Testis (tissue), 2 donors: ENCODE results near the gene CHD8.

Source experiments
- CTCF ChIP-seq, 3 experiments: fragments of 450-650 bp in 2 of 3; fragments of 200-600 bp in 1 of 3; sonication (generic) in 1 of 3; IDR thresholded peaks; one replicate each; pipeline ENCODE4 v1.5.1; 2016 to 2019; ENCODE audit warnings: antibody characterized with exemption in 3 of 3, mild to moderate bottlenecking in 2 of 3, moderate library complexity in 1 of 3
- POLR2A ChIP-seq: fragments of 450-650 bp; IDR thresholded peaks from one replicate; pipeline ENCODE4 v1.6.1; 2017; ENCODE audit warnings: antibody characterized with exemption, mild to moderate bottlenecking, moderate library complexity

DNA sequence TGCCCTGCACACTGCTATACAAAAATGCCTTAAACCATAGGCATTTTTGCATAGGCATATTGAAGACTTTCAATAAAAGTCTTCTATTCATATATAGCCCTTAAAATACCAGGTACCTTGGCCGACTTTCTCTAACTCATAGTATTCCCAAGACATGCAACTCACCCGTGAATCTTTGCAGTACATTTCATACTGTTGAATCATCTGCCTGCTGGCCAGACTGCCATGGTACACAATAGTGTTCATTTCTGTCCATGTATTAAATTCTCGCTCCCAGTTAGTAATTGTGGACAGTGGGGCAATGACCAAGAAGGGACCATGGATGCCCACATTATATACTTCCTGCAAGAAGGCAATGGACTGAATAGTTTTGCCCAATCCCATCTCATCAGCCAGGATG is 47.8 kb downstream of the CHD8 start:
- TF ChIP-seq CTCF (IDR thresholded peaks at IDR 0.05) = no peak
- TF ChIP-seq POLR2A = no peak
